SK-N-SH (cell line): Measurements from ENCODE around the gene NRIP3. TPM values are rescaled to one million over a fixed set of nuclear protein-coding genes. Genes with fewer than 3 reads are reported as not detected.

Experiments used
- FOSL2 ChIP-seq: IDR thresholded peaks from 2 replicates; pipeline ENCODE4 v1.4.0; 2012; ENCODE audit warnings: low read depth, mild to moderate bottlenecking, moderate library complexity, borderline replicate concordance
- FOXJ3 ChIP-seq: sonication (generic); formaldehyde crosslinking; IDR thresholded peaks from 2 replicates; pipeline ENCODE4 v1.5.1; 2020; ENCODE audit warnings: mild to moderate bottlenecking, missing genetic modification reagents
- GATA2 ChIP-seq: sonication (generic); formaldehyde crosslinking; IDR thresholded peaks from 2 replicates; pipeline ENCODE4 v1.5.0; 2020; ENCODE audit warnings: mild to moderate bottlenecking, missing genetic modification reagents
- IRF3 ChIP-seq: fragments of 150-350 bp; IDR thresholded peaks from 2 replicates; pipeline ENCODE4 v1.6.1; 2016; ENCODE audit warnings: mild to moderate bottlenecking, low read depth, low read length
- JUND ChIP-seq: IDR thresholded peaks from 2 replicates; pipeline ENCODE4 v1.4.0; 2012
- MEF2A ChIP-seq: IDR thresholded peaks from 2 replicates; pipeline ENCODE4 v1.4.0; 2012; ENCODE audit warnings: low read depth, borderline replicate concordance
- REST ChIP-seq: IDR thresholded peaks from 2 replicates; pipeline ENCODE4 v1.6.1; 2012; ENCODE audit warnings: mild to moderate bottlenecking, low read depth, low read length, moderate library complexity
- SMC3 ChIP-seq: IDR thresholded peaks from 2 replicates; pipeline ENCODE4 v1.6.1; 2012; ENCODE audit warnings: low read depth, low read length, improper control_type of control experiment
- USF2 ChIP-seq: fragments of 150-350 bp; IDR thresholded peaks from 2 replicates; pipeline ENCODE4 v1.6.1; 2017; ENCODE audit warnings: antibody characterized with exemption, low read length, low read depth, borderline replicate concordance
- YY1 ChIP-seq: IDR thresholded peaks from 2 replicates; pipeline ENCODE4 v1.4.0; 2012; ENCODE audit warnings: low read depth, mild to moderate bottlenecking
- ZBTB33 ChIP-seq: IDR thresholded peaks from 2 replicates; pipeline ENCODE4 v1.4.0; 2012; ENCODE audit warnings: low read depth, borderline replicate concordance
- polyA plus RNA-seq, 3 experiments: library from polyadenylated mRNA; depleted of rRNA; stranded (reverse); fragments of >200 nt; gene quantifications; 2 replicates each; pipeline ENCODE4 v1.2.3, GENCODE V29; 2012

Gene NRIP3
- polyA plus RNA-seq, 1 of the 3 experiments (the other 2 are of a cell fraction) = 2.1 TPM

- TF ChIP-seq SMC3 (0 out of 2 replicates have a peak, but pooled peaks have one; percentile 5), GATA2 (CRISPR knock-in tag) (no peak), ZBTB33 (0 out of 2 replicates have a peak, but pooled peaks have one; percentile 34), REST (peak; percentile 34; the same call in 1 of the 2 replicates), IRF3 (no peak), YY1 (no peak), USF2 (no peak), MEF2A (no peak), JUND (no peak; the same call in 1 of the 2 replicates), FOSL2 (peak; percentile 1; the same call in 1 of the 2 replicates), FOXJ3 (CRISPR knock-in tag) (0 out of 2 replicates have a peak, but pooled peaks have one; percentile 23)
Measured at GRCh38 chr11:8964324-8965320, 39.2 kb downstream of the NRIP3 start, which contains the start of gene TMEM9B (continued).
